ENCODE data around the gene AMPD3. TPM values are rescaled to one million over a fixed set of nuclear protein-coding genes. Genes with fewer than 3 reads are reported as not detected.

Gene AMPD3
- total RNA-seq, 1 experiment from 2014 or later = 0.19 TPM

DNA sequence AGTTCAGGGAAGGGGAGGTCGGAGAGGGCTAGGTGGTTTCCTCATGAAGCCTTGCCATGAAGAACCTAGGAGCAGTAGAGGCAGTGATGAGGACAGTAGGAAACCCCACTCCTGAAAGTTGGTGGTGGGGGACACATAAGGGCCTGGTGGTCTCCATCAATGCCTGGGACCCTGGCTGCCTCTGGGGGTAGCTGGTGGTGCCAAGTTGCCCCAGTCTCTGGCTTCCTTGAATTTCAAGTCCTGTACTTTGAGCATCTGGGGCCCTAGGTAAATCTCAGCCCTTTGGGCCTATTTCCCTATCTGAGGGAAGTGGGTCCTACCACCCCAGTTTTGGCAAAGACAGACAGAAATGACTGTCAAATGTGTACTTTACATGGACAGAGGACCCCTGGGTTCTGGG is 28.1 kb downstream of the AMPD3 start:
- no peak for DNase-seq (ENCODE audit: low spot score)
- Histone ChIP-seq H3K36me3 (ENCODE audit: insufficient read depth, low read length, poor library complexity, severe bottlenecking) (no peaks in the 10 kb centered on the region), H3K4me1 (ENCODE audit: insufficient read depth, low read length, poor library complexity, severe bottlenecking) (no peaks in the 10 kb centered on the region), H3K27ac (ENCODE audit: low read depth, low read length, poor library complexity, severe bottlenecking) (no peak overlapping the region), H3K9me3 (ENCODE audit: low read depth, low read length, poor library complexity, severe bottlenecking) (no peaks in the 10 kb centered on the region), H3K27me3 (replicated peaks; ENCODE audit: insufficient read depth, low read depth, low read length, poor library complexity) (no peaks in the 10 kb centered on the region), H3K4me3 (ENCODE audit: low read depth, low read length, poor library complexity, severe bottlenecking) (no peak overlapping the region)
- intact Hi-C loops (cut with micrococcal nuclease; ENCODE audit: unreplicated experiment) = no loop called here
- TF ChIP-seq, protein P1, sequence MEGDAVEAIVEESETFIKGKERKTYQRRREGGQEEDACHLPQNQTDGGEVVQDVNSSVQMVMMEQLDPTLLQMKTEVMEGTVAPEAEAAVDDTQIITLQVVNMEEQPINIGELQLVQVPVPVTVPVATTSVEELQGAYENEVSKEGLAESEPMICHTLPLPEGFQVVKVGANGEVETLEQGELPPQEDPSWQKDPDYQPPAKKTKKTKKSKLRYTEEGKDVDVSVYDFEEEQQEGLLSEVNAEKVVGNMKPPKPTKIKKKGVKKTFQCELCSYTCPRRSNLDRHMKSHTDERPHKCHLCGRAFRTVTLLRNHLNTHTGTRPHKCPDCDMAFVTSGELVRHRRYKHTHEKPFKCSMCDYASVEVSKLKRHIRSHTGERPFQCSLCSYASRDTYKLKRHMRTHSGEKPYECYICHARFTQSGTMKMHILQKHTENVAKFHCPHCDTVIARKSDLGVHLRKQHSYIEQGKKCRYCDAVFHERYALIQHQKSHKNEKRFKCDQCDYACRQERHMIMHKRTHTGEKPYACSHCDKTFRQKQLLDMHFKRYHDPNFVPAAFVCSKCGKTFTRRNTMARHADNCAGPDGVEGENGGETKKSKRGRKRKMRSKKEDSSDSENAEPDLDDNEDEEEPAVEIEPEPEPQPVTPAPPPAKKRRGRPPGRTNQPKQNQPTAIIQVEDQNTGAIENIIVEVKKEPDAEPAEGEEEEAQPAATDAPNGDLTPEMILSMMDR (conservative IDR thresholded peaks at IDR 0.05; ENCODE audit: low read depth, low read length) = no peak
- TF ChIP-seq EZH2 (IDR thresholded peaks at IDR 0.05; ENCODE audit: borderline replicate concordance, low read depth, low read length, poor library complexity, severe bottlenecking) = no peak
- ChIA-PET POLR2A (ENCODE audit: low non-redundant PET) (no interaction called here), CTCF (no interaction called here)
- no TSS peak for BruUV-seq (replicated peaks)

GRCh38 chr11:10483584-10483983 is 28.5 kb downstream of the AMPD3 start:
- TF ChIP-seq, protein P1 (conservative IDR thresholded peaks at IDR 0.05; ENCODE audit: low read depth, low read length) = no peak
- TF ChIP-seq EZH2 (IDR thresholded peaks at IDR 0.05; ENCODE audit: borderline replicate concordance, low read depth, low read length, poor library complexity, severe bottlenecking) = no peak
- no peaks in the 10 kb centered on the region for H3K36me3 ChIP-seq (ENCODE audit: insufficient read depth, low read length, poor library complexity, severe bottlenecking)
- H3K27ac ChIP-seq (ENCODE audit: low read depth, low read length, poor library complexity, severe bottlenecking) = no peak overlapping the region
- no peak for DNase-seq (ENCODE audit: low spot score)
- intact Hi-C loops (cut with micrococcal nuclease; ENCODE audit: unreplicated experiment) = no loop called here
- ChIA-PET CTCF (no interaction called here), POLR2A (ENCODE audit: low non-redundant PET) (no interaction called here)
- H3K4me3 ChIP-seq (ENCODE audit: low read depth, low read length, poor library complexity, severe bottlenecking) = no peak overlapping the region
- no peaks in the 10 kb centered on the region for H3K9me3 ChIP-seq (ENCODE audit: low read depth, low read length, poor library complexity, severe bottlenecking)
- H3K4me1 ChIP-seq (ENCODE audit: insufficient read depth, low read length, poor library complexity, severe bottlenecking) = no peaks in the 10 kb centered on the region
- no TSS peak for BruUV-seq (replicated peaks)
- no peaks in the 10 kb centered on the region for H3K27me3 ChIP-seq (replicated peaks; ENCODE audit: insufficient read depth, low read depth, low read length, poor library complexity)

DNA sequence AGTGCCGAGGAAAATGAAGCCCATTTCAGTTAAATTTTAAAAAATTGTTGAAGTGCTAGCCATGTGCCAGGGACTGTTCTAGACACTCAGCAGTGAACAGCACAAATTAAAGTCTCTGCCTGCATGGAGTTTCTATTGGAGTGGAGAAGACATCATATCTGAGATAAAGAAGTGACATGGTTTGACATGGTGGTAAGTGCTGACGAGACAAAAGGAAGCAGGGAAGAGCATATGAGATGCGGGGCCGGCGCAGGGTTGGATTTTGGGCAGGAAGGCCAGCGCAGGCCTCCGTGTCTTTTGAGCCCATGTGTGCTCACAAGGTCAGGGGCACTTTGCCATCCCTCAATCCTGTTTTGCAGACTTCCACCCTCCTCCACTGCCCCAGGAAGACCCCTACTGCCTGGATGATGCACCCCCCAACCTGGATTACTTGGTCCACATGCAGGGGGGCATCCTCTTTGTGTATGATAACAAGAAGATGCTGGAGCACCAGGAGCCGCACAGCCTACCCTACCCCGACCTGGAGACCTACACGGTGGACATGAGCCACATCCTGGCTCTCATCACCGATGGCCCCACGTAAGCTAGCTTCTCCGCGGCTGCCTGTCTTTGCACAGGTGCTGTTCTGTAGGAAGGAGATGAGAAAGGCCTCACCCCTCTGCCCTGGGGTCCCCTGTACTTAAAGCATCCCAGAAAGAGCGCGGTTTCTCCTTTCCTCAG is 29.6 kb downstream of the AMPD3 start:
- no peak overlapping the region for H3K4me3 ChIP-seq (ENCODE audit: low read depth, low read length, poor library complexity, severe bottlenecking)
- no peak overlapping the region for H3K27ac ChIP-seq (ENCODE audit: low read depth, low read length, poor library complexity, severe bottlenecking)
- CTCF ChIA-PET = no interaction called here
- H3K36me3 ChIP-seq (ENCODE audit: insufficient read depth, low read length, poor library complexity, severe bottlenecking) = no peaks in the 10 kb centered on the region
- DNase-seq (ENCODE audit: low spot score) = no peak
- POLR2A ChIA-PET (ENCODE audit: low non-redundant PET) = no interaction called here
- no peak for TF ChIP-seq EZH2 (IDR thresholded peaks at IDR 0.05; ENCODE audit: borderline replicate concordance, low read depth, low read length, poor library complexity, severe bottlenecking)
- TF ChIP-seq, protein P1 (conservative IDR thresholded peaks at IDR 0.05; ENCODE audit: low read depth, low read length) = no peak
- H3K4me1 ChIP-seq (ENCODE audit: insufficient read depth, low read length, poor library complexity, severe bottlenecking) = no peaks in the 10 kb centered on the region
- H3K9me3 ChIP-seq (ENCODE audit: low read depth, low read length, poor library complexity, severe bottlenecking) = no peaks in the 10 kb centered on the region
- BruUV-seq (replicated peaks) = no TSS peak
- intact Hi-C loops (cut with micrococcal nuclease; ENCODE audit: unreplicated experiment) = no loop called here
- H3K27me3 ChIP-seq (replicated peaks; ENCODE audit: insufficient read depth, low read depth, low read length, poor library complexity) = no peaks in the 10 kb centered on the region
